CD4-positive, alpha-beta T cell (primary cell): ENCODE results near the gene P3H2. TPM values are rescaled to one million over a fixed set of nuclear protein-coding genes. Genes with fewer than 3 reads are reported as not detected.

Experiments
- ATAC-seq: fragments of 200-7000 bp; cut with Tn5 transposase; one replicate; pipeline ENCODE4 v1.10.0; 2022; ENCODE audit warnings: mild to moderate bottlenecking; ENCODE audit not compliant: poor library complexity
- CTCF ChIA-PET: fragments of 350-600 bp; sonication (Branson Sonifier 250); formaldehyde crosslinking; loops from one replicate; lab custom pipeline; 2021; ENCODE audit warnings: antibody characterized with exemption, inconsistent platforms; lab: Charles Lee
- POLR2A ChIA-PET: fragments of 350-600 bp; sonication (Branson Sonifier 250); formaldehyde crosslinking; loops from one replicate; lab custom pipeline; 2021; ENCODE audit warnings: antibody characterized with exemption, inconsistent platforms; lab: Charles Lee
- DNase-seq, 14 experiments: peaks; one replicate each; pipeline ENCODE4 v3.0.0-alpha.2; 2013 to 2020; ENCODE audit warnings: mixed read lengths in 2 of 14
- H3K27ac ChIP-seq, 2 donors: one replicate each; pipeline versions ENCODE4 v1.5.1 to v1.7.0; 2013; ENCODE audit warnings: low read length in 2 of 2, low read depth in 1 of 2, mild to moderate bottlenecking in 1 of 2
- H3K27me3 ChIP-seq, 2 experiments: 1 replicate in 1 of 2; 2 replicates in 1 of 2; pipeline versions ENCODE4 v1.6.1 to v1.7.0; 2013; ENCODE audit warnings: low read length in 2 of 2, control low read depth in 1 of 2, mild to moderate bottlenecking in 1 of 2, moderate library complexity in 1 of 2; ENCODE audit not compliant: insufficient read depth in 2 of 2, control insufficient read depth in 1 of 2
- H3K36me3 ChIP-seq: one replicate; pipeline ENCODE4 v1.6.1; 2013; ENCODE audit warnings: low read length, control low read depth; ENCODE audit not compliant: insufficient read depth
- H3K4me1 ChIP-seq: one replicate; pipeline ENCODE4 v1.6.1; 2013; ENCODE audit warnings: low read length, control low read depth; ENCODE audit not compliant: insufficient read depth
- H3K4me3 ChIP-seq: one replicate; pipeline ENCODE4 v1.5.1; 2013; ENCODE audit warnings: mild to moderate bottlenecking, low read length, moderate library complexity
- H3K9me3 ChIP-seq, 2 experiments: 1 replicate in 1 of 2; 2 replicates in 1 of 2; pipeline versions ENCODE4 v1.6.1 to v1.7.0; 2013; ENCODE audit warnings: low read length in 2 of 2, mild to moderate bottlenecking in 2 of 2, control low read depth in 1 of 2, moderate library complexity in 1 of 2; ENCODE audit not compliant: control insufficient read depth in 1 of 2, insufficient read depth in 1 of 2
- H3K27ac Mint-ChIP-seq: one replicate; pipeline ENCODE4 v1.8.0; 2020; ENCODE audit warnings: mixed read lengths
- H3K27me3 Mint-ChIP-seq: one replicate; pipeline ENCODE4 v1.8.0; 2021; ENCODE audit warnings: mixed read lengths
- H3K36me3 Mint-ChIP-seq: one replicate; pipeline ENCODE4 v1.8.0; 2021; ENCODE audit warnings: low read depth, mixed read lengths
- H3K4me1 Mint-ChIP-seq: one replicate; pipeline ENCODE4 v1.8.0; 2021; ENCODE audit warnings: low read depth, mixed read lengths
- H3K4me3 Mint-ChIP-seq: one replicate; pipeline ENCODE4 v1.8.0; 2020; ENCODE audit warnings: mild to moderate bottlenecking, mixed read lengths
- H3K9me3 Mint-ChIP-seq: one replicate; pipeline ENCODE4 v1.8.0; 2020; ENCODE audit warnings: mixed read lengths
- intact Hi-C, 2 experiments: fragments of 100-400 bp; cut with DNase I in 1 of 2; cut with micrococcal nuclease in 1 of 2; formaldehyde crosslinking; loops; one replicate each; pipeline versions ENCODE4 v1.15.1 to v1.9.0; 2023 to 2025; cut with DNase I, micrococcal nuclease
- total RNA-seq, 174 experiments: library from RNA in 2 of 174; stranded (reverse) in 2 of 174; gene quantifications; one replicate each; pipeline ENCODE4 v1.2.3 and lab custom pipeline; 2021 to 2026
- TF ChIP-seq, protein P1 (sequence below): fragments of 200-600 bp; IDR thresholded peaks from one replicate; pipeline ENCODE4 v1.8.0; 2022; ENCODE audit warnings: antibody characterized with exemption, mild to moderate bottlenecking

The P3H2 gene
- total RNA-seq, 2 experiments from 2014 or later = not detected

DNA sequence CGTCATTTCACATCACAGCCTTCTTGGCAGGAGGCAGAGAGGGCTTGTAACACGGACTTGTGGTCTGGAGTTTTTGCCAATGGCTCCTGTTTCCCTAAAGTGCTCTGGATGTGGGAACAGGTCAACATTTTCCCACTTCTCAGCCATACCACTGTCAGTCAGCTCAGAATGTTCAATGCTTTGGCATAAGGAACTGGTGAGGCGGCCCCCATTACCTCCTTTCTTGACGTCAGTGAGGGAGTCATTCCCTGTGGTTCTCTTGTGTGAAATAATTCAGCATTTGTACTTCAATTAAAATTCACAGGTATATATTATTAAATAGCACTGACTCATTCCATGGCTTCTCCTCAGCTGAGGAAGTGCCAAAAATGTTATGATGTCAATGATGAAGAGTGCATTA lies 167.1 kb downstream of the P3H2 start:
- Mint-ChIP-seq H3K4me3 (no peak overlapping the region), H3K4me1 (peaks cover 2% of the 10 kb centered on the region), H3K9me3 (no peaks in the 10 kb centered on the region), H3K27ac (no peak overlapping the region), H3K36me3 (no peaks in the 10 kb centered on the region), H3K27me3 (peaks cover 12% of the 10 kb centered on the region)
- Histone ChIP-seq H3K27me3 (peaks cover 0 to 2% of the 10 kb centered on the region in 2 experiments), H3K4me3 (no peak overlapping the region), H3K4me1 (no peaks in the 10 kb centered on the region), H3K36me3 (no peaks in the 10 kb centered on the region), H3K27ac (no peak overlapping the region), H3K9me3 (no peaks in the 10 kb centered on the region)
- ChIA-PET POLR2A (no interaction called here), CTCF (no interaction called here)
- intact Hi-C loops = no loop called here
- DNase-seq = no peak
- no peak for ATAC-seq
- TF ChIP-seq, protein P1, sequence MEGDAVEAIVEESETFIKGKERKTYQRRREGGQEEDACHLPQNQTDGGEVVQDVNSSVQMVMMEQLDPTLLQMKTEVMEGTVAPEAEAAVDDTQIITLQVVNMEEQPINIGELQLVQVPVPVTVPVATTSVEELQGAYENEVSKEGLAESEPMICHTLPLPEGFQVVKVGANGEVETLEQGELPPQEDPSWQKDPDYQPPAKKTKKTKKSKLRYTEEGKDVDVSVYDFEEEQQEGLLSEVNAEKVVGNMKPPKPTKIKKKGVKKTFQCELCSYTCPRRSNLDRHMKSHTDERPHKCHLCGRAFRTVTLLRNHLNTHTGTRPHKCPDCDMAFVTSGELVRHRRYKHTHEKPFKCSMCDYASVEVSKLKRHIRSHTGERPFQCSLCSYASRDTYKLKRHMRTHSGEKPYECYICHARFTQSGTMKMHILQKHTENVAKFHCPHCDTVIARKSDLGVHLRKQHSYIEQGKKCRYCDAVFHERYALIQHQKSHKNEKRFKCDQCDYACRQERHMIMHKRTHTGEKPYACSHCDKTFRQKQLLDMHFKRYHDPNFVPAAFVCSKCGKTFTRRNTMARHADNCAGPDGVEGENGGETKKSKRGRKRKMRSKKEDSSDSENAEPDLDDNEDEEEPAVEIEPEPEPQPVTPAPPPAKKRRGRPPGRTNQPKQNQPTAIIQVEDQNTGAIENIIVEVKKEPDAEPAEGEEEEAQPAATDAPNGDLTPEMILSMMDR = no peak

DNA sequence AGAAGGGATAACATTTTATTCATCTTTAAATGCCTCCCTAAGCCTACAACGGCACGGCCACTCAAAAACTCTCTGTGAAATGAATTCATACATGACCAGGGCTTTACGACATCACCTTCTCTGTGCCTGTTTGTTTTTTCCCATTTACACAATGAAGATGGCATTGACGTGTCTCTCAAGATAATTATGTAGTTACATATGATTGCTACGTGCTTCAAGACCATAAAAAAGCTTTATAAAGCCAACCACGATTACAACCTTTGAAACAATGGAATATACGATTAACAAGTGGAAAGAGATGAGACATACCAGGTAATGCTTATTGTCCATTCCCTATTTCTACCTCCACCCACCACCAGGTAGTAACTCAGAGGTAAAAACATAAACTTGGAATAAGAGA lies 168.4 kb downstream of the P3H2 start:
- Mint-ChIP-seq H3K27ac (no peak overlapping the region), H3K4me3 (no peak overlapping the region), H3K36me3 (no peaks in the 10 kb centered on the region), H3K4me1 (peaks cover 7% of the 10 kb centered on the region), H3K9me3 (no peaks in the 10 kb centered on the region), H3K27me3 (peaks cover under 1% of the 10 kb centered on the region)
- DNase-seq (no peak), ATAC-seq (no peak)
- no peaks in the 10 kb centered on the region for H3K36me3 ChIP-seq
- intact Hi-C loops = no loop called here
- ChIA-PET CTCF (no interaction called here), POLR2A (no interaction called here)
- H3K27ac ChIP-seq = no peak overlapping the region
- H3K4me1 ChIP-seq = no peaks in the 10 kb centered on the region
- H3K27me3 ChIP-seq = no peaks in the 10 kb centered on the region
- no peak overlapping the region for H3K4me3 ChIP-seq
- TF ChIP-seq, protein P1 = no peak
- no peaks in the 10 kb centered on the region for H3K9me3 ChIP-seq

DNA sequence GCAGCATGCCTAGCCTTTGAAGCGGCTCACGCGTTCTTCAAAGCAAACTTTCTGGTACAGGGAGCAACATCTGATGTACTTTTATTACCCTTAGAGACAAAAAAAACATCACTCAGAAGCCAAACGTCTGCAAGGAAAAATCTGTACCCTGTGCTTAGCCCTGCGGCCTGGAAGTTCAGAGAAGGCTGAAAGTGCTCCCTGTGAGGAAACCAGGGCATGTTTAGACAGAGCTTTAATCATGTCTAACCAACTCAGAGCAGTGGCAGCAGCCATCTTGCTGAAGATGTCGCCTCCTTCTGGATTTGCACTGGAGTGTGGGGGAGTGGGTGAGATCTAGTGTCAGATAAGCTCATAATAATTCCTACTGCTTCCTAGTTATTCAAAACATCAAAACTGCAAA lies 170.4 kb downstream of the P3H2 start:
- Histone ChIP-seq H3K9me3 (no peaks in the 10 kb centered on the region), H3K27ac (no peak overlapping the region), H3K36me3 (no peaks in the 10 kb centered on the region), H3K4me3 (no peak overlapping the region), H3K27me3 (no peaks in the 10 kb centered on the region), H3K4me1 (no peaks in the 10 kb centered on the region)
- H3K36me3 Mint-ChIP-seq = no peaks in the 10 kb centered on the region
- intact Hi-C loops = no loop called here
- TF ChIP-seq, protein P1 = no peak
- H3K4me1 Mint-ChIP-seq = peaks cover 7% of the 10 kb centered on the region
- no peak overlapping the region for H3K27ac Mint-ChIP-seq
- POLR2A ChIA-PET = interaction anchor here (0.7 kb wide), 1 partner anchor 746 kb away, joined by 3 read pairs; no protein-coding TSS in a partner anchor
- H3K9me3 Mint-ChIP-seq = no peaks in the 10 kb centered on the region
- CTCF ChIA-PET = interaction anchor here (1.9 kb wide), 1 partner anchor 677 kb away, joined by 6 read pairs; no protein-coding TSS in a partner anchor
- no peak for DNase-seq
- H3K4me3 Mint-ChIP-seq = no peak overlapping the region
- no peak for ATAC-seq
- H3K27me3 Mint-ChIP-seq = no peaks in the 10 kb centered on the region
